ENCODE measurements around the gene ATP8B4.
"Not testable (repeated sequence)": the region's sequence is repeated elsewhere in the genome, so short reads cannot be mapped to it uniquely, and the experiment has no call there.

ATP8B4 gene

DNA sequence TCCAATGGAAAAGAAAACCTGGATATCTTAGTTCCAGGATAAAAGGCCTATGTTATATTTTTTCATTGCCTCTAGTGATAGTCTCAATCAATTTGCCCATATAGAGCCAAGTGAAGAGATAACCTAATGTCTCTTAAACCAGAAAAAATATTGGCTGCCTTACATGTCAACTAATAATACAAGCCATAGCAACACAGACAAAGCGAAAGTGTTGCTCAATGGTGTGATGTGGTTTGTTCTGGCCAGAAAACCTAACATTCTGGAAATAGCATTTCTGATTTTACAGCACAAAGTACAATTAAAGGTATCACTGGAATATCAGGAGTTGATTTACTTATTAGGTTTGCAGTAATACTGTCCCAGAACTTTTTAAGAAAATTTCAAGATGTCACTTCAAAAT, 101.5 kb downstream of the ATP8B4 start:
- no peak for DNase-seq (ENCODE audit: low read depth)

DNA sequence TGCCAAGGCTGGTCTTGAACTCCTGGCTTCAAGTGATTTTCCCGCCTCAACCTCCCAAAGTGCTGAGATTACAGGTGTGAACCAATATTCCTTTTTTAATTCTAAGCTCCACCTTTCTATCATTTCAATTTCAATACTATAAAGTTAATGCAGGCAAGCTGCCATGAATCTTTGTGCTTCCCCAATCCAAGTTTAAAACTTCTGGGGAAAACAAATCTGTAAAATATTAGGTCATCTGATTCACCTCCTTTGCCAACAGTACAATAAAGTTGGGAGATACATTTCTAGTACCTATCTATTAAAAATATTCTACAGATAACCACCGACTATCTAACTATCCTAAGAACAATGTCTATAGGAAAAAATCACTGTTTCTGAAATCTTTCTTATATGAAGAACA, 102.1 kb downstream of the ATP8B4 start:
- no peak for DNase-seq (ENCODE audit: low read depth)

DNA sequence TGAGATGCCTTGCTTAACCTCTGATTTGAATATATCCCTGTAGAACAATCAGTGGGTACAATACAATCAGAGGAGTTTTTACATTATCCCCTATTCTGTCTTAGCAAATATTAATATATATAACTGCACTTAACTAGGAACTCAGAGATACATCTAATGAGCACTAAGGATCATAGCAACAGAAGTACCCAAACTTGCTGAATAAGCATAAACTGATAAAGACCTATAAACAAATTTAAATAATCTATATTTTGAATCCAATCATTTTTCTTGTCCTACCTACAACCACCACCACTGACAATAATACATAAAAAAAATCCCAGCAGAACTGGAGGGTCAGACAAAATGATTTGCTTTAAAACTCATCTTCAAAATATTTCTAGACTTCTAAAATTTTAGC, 106.2 kb downstream of the ATP8B4 start:
- DNase-seq (ENCODE audit: low read depth) = no peak

DNA sequence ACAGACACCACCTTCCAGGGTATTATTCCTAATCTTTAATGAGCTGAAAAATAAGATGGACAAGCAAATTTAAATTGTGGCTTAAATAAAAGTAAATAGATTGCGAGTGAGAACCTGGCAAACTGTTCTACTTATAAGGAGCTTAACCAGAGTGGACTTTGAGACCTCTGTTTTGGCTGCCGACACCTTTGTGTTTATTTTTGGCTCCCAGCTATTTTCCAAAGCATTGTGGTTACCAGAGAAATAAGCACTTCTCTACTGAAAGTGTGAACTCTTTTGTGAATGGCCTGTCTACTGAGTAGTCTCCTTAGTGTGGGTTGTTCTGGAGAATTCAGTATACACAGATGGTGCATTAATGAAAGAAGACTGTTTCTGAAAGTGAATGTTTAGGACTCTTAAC, 109.4 kb downstream of the ATP8B4 start:
- no peak for DNase-seq (ENCODE audit: low read depth)

DNA sequence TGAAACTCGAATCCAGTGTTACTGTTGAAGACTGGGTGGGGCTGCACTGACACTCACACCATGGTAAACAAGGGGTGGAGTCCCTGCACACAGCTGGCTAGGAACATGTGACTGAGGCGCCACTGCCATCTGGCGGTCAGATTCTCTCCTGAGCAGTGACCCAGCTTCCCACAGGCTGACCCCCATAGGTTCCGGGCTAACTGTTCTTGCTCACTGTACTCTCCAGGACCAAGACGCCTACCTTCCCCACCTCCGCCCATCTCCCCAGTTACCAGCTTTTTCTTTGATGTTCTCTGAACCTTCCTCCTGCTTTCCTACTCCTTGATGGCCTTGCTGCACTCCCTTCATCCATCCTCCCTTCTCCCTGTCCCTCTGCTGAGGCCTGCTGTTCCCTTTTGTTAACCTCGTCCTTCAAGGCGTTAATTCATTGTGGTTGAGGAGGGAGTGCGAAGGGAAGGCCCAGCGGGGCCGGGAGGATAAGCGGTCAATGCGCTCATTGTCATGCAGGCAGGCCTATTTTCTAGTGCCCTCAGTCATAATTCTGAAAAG, 115.2 kb downstream of the ATP8B4 start:
- no peak for DNase-seq (ENCODE audit: low read depth)

DNA sequence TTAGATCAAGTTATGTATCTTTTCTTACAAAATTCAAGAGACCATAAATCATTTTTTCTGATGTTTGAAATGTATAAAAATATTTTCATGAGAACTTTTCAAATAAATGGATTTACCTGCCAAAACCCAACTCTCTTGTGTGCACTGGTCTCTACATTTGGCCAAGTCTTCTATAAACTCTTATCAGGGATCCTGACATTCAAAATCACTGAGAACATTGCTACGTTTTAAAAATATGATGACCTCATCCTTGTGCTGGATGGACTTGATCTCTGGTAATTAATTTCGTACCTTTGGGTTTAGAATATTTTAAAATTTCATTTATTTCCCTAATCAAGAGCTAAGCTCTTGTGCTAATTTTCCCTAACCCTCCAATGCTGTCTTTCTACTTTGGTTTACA, 127.4 kb downstream of the ATP8B4 start:
- no peak for DNase-seq (ENCODE audit: low read depth)

DNA sequence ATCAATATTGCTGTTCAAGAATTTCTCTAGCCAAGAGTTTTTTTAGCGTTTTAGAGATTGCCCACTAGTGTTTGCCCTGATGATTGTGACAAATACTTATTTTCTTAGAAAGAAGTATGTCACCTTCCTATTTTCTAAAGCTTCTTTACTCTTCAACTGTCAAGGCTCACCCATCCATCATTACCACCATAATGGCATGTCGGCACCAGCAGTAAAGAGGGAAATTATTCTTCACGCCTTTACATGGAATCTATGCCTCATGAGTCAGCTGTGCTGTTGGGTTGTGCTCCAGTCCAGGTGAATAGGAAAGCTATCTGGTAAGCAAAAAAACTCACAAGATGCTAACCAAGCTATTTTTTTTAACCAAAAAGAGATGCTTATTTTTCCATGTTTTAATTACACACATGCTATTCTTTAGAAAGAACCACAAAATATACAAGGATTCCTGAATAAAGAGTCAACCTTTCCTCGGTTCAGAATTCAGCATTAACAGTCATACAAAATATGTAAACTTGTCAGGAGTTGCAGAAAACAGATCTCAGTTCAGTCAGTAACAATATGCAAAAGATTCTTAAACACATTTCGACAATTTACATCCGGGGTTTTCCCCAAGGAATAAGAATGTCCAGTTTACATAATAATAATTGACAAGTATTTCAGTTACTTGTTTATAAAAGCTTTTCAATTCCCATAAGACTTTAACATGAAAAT, 128.0 kb downstream of the ATP8B4 start:
- no peak for DNase-seq (ENCODE audit: low read depth)

DNA sequence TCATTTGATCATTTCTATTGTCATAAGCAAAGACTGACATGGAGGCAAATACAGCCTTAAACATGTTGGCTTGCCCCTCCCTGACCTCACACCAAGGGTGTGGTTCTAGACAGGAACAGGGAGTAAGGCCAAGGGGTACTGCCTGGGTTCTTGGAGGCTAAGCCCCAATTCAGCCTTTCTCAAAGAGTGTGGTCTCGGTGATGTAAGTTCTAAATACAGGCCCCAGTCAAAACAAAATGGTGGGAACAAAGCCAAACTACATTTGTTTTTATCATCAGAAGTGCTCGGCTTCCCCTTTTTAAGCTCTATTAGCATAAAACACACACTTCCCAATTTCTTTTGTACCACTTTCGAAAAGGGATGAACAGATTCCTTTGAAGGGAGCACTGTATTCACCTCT, 129.5 kb downstream of the ATP8B4 start:
- no peak for DNase-seq (ENCODE audit: low read depth)

DNA sequence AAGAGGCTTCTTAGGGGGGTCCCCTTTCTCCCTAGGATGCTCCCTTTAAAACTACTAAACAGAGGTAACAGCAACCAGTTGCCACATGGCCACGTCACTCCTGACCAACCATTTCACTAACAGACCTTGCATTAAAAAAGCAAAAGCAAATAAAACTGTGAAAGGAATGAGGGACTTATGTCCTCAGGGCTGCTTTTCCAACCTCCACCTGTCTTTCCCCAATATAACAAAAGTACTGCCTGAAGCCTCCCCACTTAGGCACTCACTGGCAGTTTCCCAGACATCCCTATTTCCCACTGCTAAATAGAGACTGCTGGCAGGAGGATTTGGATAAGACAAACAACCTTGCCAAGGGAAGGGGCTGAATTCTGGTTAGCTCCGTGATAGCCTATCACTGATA, 130.3 kb downstream of the ATP8B4 start:
- DNase-seq (ENCODE audit: low read depth) = no peak

DNA sequence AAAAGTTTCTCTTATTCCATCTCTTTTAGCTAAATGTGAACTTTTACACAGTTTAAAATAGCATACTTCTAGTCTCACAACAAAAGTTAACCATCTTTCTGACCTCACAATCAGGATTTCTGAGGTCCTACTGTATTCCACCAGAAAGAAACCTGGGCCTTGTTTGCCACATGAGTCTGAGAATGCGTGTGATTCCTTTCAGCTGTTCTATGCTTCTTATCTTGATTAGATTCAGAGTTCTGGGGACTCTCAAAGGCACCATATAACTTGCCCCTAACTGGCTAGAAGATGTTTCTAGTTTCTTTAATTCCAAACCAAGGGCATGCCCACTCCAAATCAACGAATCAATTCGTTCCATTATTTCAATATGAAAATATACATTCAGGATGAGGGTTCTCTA, 131.1 kb downstream of the ATP8B4 start:
- DNase-seq (ENCODE audit: low read depth) = no peak

DNA sequence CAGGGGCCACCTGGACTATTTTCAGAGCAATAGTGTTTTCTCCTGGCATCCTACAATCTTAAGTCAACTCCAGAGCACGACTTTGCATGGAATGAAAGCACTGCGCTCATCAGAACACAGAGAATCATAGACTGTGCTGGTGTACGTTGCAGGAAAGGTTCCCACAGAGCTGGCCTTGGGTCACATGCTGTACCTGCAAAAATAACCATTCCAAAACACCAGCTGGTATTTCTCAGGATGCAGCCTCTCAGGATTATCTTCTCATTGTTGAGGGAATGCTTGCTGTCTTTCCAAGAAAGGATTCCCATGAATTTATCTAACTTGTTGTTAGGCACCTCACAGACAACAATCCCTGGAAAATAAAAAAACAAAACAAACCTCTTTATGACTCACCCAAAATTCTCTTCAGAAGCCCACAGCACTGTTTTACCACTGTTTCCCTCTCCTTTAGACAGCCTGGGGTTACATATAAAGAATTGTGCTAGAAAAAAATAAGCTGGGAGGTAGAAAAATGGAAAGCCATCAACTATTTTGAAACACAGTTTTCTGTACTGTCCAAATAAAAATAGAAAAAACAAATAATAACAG, 131.7 kb downstream of the ATP8B4 start:
- DNase-seq (ENCODE audit: low read depth) = no peak

DNA sequence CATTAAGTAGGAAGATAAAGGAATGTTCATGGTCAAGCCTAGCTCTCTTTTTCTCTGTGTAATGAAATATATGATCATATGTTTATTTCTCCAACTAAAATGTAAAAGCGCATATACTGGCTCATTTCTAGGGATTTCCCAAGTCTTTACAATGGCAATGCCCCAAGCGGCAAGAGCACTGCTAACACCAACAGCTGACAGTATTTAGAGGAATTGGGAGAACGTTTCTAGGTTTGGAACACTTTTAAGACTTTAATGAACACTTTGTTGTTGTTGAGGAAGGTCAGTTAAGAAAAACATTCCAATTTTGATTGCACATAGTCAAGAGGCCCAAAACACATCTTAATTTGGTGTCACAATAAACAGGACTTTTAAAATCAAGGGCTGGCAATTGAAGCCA, 132.7 kb downstream of the ATP8B4 start:
- DNase-seq (ENCODE audit: low read depth) = no peak

DNA sequence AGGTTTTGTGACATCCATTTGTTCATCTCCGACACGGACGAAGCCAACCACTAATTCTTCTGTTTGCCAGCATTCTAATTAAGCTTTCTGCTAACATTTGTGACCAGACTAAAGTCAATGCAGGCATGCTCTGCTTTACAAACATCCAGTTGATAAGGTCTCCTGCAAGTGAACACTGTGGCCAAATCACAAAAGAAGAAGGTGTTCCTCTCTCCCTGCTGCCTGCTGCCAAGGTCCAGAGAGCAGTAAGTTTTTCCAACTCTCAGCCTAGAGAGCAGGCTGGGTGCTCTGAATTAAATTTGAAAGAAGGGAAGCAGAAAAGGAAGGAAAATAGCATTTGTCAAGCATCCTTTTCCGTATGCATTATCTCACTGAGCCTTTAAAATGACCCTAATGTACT, 133.6 kb downstream of the ATP8B4 start:
- no peak for DNase-seq (ENCODE audit: low read depth)

DNA sequence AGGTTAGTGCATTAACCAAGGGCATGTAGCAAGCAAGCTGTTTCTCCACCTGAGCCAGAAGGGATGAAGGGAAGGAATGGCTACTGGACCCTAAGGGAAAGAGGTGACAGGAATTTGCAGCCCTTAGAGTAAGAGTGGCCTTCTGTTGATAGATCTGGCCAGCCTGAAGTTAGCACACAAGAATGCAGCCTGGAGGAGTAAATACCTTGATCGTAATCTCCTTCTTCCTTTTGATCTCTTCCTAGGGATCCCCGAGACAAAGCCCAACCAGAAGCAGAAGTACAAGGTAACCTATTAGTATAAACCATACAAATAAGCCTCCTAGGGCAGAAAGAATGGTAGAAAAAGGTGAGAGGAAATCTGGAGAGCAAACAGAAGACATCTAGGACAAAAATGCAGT, 134.6 kb downstream of the ATP8B4 start:
- no peak for DNase-seq (ENCODE audit: low read depth)

DNA sequence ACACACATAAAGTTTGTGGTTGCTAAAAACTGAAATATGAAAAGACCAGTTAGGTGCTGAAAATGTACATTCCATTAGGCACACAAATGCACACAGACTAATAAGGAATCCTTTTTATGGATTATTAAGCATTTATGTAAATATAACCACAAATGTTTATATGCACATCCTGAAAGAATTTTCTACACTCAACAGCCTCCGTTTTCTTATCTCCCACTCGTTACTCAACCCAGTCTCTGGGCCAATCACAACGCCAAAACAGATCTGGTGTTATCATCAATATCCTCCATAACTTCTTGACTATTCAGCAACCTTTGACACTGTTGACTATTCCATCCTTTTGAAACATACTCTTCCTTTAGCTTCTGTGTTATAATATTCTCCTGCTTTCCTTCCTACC, 136.4 kb downstream of the ATP8B4 start:
- DNase-seq (ENCODE audit: low read depth) = no peak

DNA sequence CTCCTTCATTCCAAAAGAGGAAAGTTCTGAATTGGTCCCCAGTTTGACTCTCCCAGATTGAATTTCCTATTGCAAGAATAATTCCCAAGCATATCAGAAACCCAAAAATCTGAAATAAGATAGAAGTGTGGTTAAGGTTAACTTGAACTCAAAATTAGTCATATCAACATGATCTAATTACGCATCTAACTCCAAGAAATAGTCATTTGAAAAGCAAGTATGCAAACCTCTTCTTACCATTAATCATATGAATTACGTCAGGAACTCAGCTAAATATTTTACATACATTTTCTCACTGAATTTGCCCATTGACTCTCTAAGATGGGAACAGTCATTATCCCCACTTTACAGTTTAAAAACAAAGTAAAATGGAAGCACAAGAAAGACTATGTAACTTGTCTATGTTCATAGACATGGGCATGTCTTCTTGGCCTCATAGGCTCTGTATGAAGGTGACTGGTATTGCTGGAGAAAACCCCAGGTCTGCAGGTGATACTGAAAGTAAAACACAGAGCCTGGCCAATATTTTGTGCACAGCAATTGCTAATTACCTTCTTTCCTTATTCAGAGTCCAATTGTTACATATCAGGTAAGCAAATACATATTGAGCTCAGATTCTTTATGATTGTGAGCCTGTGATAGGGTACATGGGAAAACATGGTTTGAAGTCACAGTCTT, 139.2 kb downstream of the ATP8B4 start:
- no peak for DNase-seq (ENCODE audit: low read depth)

DNA sequence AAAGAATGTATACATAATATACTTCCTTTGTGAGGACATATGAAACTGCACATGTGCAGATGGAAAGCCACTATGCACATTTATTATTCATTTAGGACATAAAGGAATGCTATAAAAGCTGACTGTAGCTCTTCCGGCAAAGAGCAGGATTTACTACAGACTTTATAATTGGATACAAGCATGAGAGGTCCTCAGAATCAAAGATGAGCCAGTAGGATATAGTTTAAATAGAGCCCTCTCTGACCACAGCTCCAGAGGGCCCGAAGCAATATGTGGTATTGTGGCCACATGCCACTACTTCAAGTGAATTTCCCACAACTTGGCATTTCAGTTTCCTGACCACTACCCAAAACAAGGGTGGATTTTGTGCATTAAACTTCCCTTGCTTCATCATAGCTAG, 140.9 kb downstream of the ATP8B4 start:
- no peak for DNase-seq (ENCODE audit: low read depth)

DNA sequence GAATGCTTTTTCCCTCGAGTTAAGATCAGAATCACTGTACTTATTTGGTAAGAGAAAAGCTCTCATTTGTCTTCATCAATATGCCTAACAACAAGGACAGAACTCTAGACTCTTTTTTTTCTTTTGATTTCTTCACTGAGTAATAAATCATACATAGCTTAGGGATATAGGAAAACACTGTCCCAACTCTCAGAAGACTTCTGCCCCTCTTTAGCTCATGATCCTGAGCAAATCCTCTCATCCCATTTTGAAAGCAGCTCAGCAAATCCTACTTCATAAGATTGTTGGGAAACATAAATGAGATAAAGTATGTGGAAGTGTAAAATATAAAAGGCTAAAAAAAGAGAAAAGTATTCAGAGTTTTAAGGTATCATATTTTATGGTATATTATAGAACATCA, 141.7 kb downstream of the ATP8B4 start:
- DNase-seq (ENCODE audit: low read depth) = no peak

DNA sequence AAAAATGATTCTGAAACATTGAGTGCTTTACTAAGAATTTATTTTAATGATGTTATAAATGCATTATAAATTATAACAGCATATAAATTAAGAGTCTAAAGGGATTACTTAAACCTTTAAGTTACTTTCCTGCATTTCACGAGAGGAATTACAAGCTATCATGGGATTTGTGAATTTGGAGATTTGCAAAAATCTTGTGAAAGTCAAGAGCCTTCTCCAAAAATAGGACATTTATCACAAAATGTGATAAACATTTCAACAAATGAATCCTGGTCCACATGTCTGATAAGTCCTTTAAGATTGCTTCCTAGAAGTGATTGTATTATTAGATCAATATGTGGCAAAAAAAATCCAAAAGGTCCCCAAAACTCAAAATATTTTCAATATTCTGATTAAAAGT, 154.5 kb downstream of the ATP8B4 start:
- no peak for DNase-seq (ENCODE audit: low read depth)

DNA sequence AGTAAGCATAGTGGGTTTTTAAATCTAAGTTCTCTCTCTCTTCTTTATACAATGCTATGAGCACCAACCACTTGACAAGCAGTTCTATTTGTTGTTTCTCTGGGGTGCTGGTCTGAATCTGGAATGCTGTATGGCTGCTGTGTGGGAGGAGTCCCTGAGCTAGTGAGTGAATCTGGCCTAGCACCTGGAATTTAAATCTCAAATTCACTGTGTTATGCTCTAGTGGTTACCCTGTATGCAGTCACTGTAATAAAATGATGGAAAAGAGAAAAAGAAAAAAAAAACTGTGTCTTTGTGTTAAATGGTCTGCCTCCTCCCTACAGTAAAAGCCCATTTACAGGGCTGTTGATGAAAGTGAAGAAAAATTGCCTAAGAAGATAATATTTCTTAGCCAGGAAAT, 155.0 kb downstream of the ATP8B4 start:
- DNase-seq (ENCODE audit: low read depth) = no peak

DNA sequence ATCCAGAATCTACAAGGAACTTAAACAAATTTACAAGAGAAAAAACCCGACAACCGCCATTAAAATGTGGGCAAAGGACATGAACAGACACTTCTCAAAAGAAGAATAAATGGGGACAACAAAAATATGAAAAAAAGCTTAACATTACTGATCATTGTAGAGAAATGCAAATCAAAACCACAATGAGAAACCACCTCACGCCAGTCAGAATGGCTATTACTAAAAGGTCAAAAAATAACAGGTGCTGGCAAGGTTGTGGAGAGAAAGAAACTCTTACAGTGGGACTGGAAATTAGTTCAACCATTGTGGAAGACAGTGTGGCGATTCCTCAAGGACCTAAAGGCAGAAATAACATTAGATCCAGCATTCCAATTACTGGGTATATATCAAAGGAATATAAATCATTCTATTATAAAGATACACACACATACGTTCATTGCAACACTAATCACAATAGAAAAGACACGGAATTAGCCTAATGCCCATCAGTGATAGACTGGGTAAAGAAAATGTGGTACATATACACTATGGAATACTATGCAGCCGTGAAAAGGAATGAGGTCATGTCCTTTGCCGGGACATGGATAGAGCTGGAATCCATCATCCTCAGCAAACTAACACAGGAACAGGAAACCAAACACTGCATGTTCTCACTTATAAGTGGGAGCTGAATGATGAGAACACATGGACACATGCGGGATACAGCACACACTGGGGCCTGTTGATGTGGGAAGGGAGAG, 155.8 kb downstream of the ATP8B4 start:
- not testable (repeated sequence) for DNase-seq (ENCODE audit: low read depth)

DNA sequence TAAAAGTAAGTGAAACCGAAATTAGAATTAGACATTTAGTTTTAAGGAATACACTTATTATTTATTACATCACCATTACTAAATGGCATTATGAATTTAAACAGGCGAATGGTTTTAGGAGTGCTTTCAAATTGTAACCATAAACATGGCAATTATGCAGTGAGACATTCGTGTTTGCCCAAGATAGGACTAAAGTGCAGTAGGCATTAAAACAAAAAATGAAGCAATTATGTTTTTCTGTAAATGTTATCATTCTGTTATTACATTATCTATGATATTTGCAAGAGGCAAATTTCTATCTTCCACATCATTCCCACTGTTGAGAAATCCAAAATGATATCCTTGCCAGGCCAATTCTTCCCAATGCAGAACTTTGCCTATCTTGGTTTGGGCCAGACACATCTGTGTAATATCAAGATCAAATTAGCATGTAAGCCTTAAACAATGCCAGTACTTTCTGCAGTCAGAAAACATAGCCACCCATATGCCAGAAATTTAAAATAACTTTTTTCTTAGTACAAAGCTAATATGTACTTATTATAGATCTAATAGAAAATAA, 156.9 kb downstream of the ATP8B4 start:
- no peak for DNase-seq (ENCODE audit: low read depth)
